ENCODE measurements around the gene GATAD2A. TPM values are rescaled to one million over a fixed set of nuclear protein-coding genes. Genes with fewer than 3 reads are reported as not detected.
A peak's percentile ranks its signal among the peaks of the same experiment; 100 is the strongest.

GATAD2A gene
- total RNA-seq, 2 donors from 2014 or later, result 41.7 to 138 TPM

DNA sequence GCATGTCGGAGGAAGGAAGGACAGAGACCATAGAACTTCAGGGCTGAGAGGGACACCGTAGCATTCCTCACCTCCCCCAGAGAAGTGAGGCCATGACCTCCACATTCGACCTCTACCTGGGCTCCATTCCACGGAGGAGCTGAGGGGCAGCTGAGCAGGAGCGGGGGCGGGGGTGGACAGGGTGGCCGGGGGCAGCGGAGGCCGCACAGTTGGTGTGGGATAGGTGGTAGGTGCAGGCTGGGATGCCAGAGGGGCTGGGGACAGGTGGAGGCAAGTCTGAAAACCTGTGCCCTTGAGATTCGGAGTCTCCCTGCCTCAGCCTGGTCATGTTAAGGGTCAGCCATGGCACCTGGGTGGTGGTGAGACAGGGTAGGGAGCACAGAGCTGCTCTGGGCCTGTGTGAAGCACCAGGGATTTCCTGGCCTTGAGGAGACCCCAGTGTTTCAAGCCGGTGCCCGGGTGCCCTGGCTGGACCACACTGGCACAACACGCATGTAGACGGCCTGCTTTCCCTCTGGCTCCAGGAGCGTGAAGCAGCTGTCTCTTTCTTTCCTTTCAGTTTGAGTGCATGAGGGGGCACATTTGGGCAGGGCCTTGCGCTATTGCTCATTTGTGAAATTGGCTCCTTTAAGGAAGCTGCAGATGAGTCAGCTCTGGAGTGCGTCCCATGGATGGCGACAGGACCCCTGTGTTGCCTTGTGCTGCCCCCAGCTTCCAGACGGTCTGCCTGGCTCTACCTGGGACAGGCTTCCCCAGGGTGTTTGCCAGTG is 58.1 kb downstream of the GATAD2A start:
- H3K4me1 ChIP-seq (replicated peaks), result peaks cover 10% of the 10 kb centered on the region
- no peak overlapping the region for H3K27ac ChIP-seq
- H3K36me3 ChIP-seq, result peaks cover 0 to 14% of the 10 kb centered on the region in 2 donors
- no peaks in the 10 kb centered on the region for H3K27me3 ChIP-seq (replicated peaks; ENCODE audit: insufficient read depth)
- no peak for DNase-seq (ENCODE audit: low spot score)
- TF ChIP-seq POLR2AphosphoS5 (IDR thresholded peaks at IDR 0.05), result no peak
- no peak for TF ChIP-seq CTCF (IDR thresholded peaks at IDR 0.05)
- no peak for TF ChIP-seq POLR2A (IDR thresholded peaks at IDR 0.05)
- H3K9me3 ChIP-seq, result no peaks in the 10 kb centered on the region
- 51% methylated on average over 19 of the region's 19 CpGs for WGBS
- H3K4me3 ChIP-seq, result no peak overlapping the region
- intact Hi-C loops (cut with DNase I), result no loop called here

- TF ChIP-seq CTCF (IDR thresholded peaks at IDR 0.05), result no peak
- TF ChIP-seq POLR2AphosphoS5 (IDR thresholded peaks at IDR 0.05), result peak; percentile 39
- 36% methylated on average over 13 of the region's 13 CpGs for WGBS
- no peaks in the 10 kb centered on the region for H3K27me3 ChIP-seq (replicated peaks; ENCODE audit: insufficient read depth)
- DNase-seq (ENCODE audit: low spot score), result no peak
- no peak overlapping the region for H3K4me3 ChIP-seq
- no peaks in the 10 kb centered on the region for H3K9me3 ChIP-seq
- no peak overlapping the region for H3K27ac ChIP-seq
- peaks cover 10% of the 10 kb centered on the region for H3K4me1 ChIP-seq (replicated peaks)
- intact Hi-C loops (cut with DNase I), result no loop called here
- peaks cover 0 to 14% of the 10 kb centered on the region in 2 donors for H3K36me3 ChIP-seq
Observed at GRCh38 chr19:19464339-19465098, 59.0 kb downstream of the GATAD2A start.

- H3K4me3 ChIP-seq, result no peak overlapping the region
- intact Hi-C loops (cut with DNase I), result no loop called here
- no peak overlapping the region for H3K27ac ChIP-seq
- TF ChIP-seq POLR2AphosphoS5 (IDR thresholded peaks at IDR 0.05) (no peak), CTCF (IDR thresholded peaks at IDR 0.05) (no peak), POLR2A (IDR thresholded peaks at IDR 0.05) (no peak)
- H3K27me3 ChIP-seq (replicated peaks; ENCODE audit: insufficient read depth), result no peaks in the 10 kb centered on the region
- no peaks in the 10 kb centered on the region for H3K9me3 ChIP-seq
- H3K36me3 ChIP-seq, result peaks cover 0 to 14% of the 10 kb centered on the region in 2 donors
- peaks cover 10% of the 10 kb centered on the region for H3K4me1 ChIP-seq (replicated peaks)
- WGBS, result 94% methylated on average over 12 of the region's 12 CpGs
- DNase-seq (ENCODE audit: low spot score), result no peak
Observed at GRCh38 chr19:19465436-19466070, 60.1 kb downstream of the GATAD2A start.

DNA sequence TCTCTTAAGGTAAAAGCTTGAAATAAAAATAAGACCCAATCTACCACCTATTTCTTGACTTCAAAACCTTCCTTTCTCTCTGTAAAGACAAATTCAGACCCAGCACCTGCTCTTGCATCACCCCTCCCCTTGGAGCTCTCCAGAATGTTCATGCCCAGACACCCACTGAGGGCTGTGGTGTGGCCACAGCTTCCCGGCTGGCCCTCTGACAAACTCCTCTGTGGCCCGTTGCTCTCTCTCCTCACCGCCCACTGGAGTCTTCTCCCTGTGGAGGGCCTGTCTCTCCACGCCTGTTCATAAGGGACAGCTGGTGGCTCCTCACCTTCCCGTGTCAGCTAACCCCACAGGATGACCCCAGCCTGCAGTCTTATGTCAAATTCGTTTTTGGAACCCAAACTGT is 60.7 kb downstream of the GATAD2A start:
- Histone ChIP-seq H3K27me3 (replicated peaks; ENCODE audit: insufficient read depth) (no peaks in the 10 kb centered on the region), H3K9me3 (no peaks in the 10 kb centered on the region), H3K4me3 (no peak overlapping the region), H3K4me1 (replicated peaks) (peaks cover 10% of the 10 kb centered on the region), H3K36me3 (peaks cover 0 to 14% of the 10 kb centered on the region in 2 donors), H3K27ac (no peak overlapping the region)
- WGBS, result 92% methylated on average over 6 of the region's 6 CpGs
- intact Hi-C loops (cut with DNase I), result no loop called here
- DNase-seq (ENCODE audit: low spot score), result no peak
- TF ChIP-seq POLR2A (IDR thresholded peaks at IDR 0.05), result no peak
- TF ChIP-seq POLR2AphosphoS5 (IDR thresholded peaks at IDR 0.05), result no peak
- no peak for TF ChIP-seq CTCF (IDR thresholded peaks at IDR 0.05)

Measured in prostate gland (tissue), 2 donors.